Colonic mucosa (tissue), 4 donors: Measurements from ENCODE around the gene ADAMTSL3. TPM values are rescaled to one million over a fixed set of nuclear protein-coding genes. Genes with fewer than 3 reads are reported as not detected.
A peak's percentile ranks its signal among the peaks of the same experiment; 100 is the strongest.

ENCODE experiments used
- DNase-seq: peaks from one replicate; pipeline ENCODE4 v3.0.0-alpha.2; 2020
- H3K27ac ChIP-seq: fragments of 200-600 bp; one replicate; pipeline ENCODE4 v1.8.0; 2021
- H3K27me3 ChIP-seq: fragments of 200-600 bp; one replicate; pipeline ENCODE4 v1.8.0; 2021
- H3K36me3 ChIP-seq: fragments of 200-600 bp; one replicate; pipeline ENCODE4 v1.8.0; 2021
- H3K4me1 ChIP-seq: fragments of 200-600 bp; one replicate; pipeline ENCODE4 v1.8.0; 2021; ENCODE audit warnings: mild to moderate bottlenecking
- H3K4me3 ChIP-seq: fragments of 200-600 bp; one replicate; pipeline ENCODE4 v1.8.0; 2021
- H3K9ac ChIP-seq, 2 donors: one replicate each; pipeline ENCODE4 v1.7.0; 2013; ENCODE audit warnings: control low read depth in 2 of 2, low read depth in 2 of 2, low read length in 2 of 2
- H3K9me3 ChIP-seq: fragments of 200-600 bp; one replicate; pipeline ENCODE4 v1.8.0; 2021
- intact Hi-C: fragments of 100-400 bp; cut with DNase I; formaldehyde crosslinking; loops from one replicate; pipeline ENCODE4 v1.14.1; 2022
- total RNA-seq, 2 donors: library from RNA; stranded (reverse); fragmentation: NEBNext Ultra II Directional in 1 of 2; extraction: Animal tissue kit (Norgen Biotek cat#: 25700) in 1 of 2; gene quantifications; one replicate each; pipeline ENCODE4 v1.2.1, GENCODE V29; 2021
- TF ChIP-seq, protein P1 (sequence below): fragments of 200-600 bp; IDR thresholded peaks from one replicate; pipeline ENCODE4 v1.8.0; 2022; ENCODE audit warnings: antibody characterized with exemption, mild to moderate bottlenecking
- donor health status: healthy.
- donor health status: DM: no; HTN: no; CAD: no.
- donor health status: DM: no; HTN: no; CAD: no.

ADAMTSL3 gene
- total RNA-seq, 2 donors from 2014 or later: 0.72 to 4.8 TPM

DNA sequence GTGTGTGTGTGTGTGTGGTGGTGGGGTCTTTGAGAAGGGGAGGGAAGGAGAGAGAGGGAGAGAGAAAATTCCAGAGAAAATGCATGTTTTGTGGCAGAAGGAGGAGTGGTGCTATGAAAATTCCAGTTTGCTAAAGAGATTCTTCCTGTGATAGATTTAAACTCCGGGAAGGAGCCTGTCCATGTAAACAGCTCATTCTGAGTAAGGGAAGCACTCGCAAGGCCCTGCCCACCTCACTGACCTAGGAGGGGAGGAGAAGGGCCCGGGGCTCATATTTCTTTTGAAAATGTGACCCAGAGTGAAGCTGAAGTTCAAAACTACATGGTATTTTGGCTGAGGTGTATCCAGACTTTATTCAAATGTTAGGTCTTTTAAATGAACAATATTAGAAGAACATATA lies 41.3 kb downstream of the ADAMTSL3 start:
- no peaks in the 10 kb centered on the region for H3K27me3 ChIP-seq
- H3K4me1 ChIP-seq: no peaks in the 10 kb centered on the region
- H3K4me3 ChIP-seq: no peak overlapping the region
- no peaks in the 10 kb centered on the region for H3K36me3 ChIP-seq
- no peaks in the 10 kb centered on the region for H3K9me3 ChIP-seq
- TF ChIP-seq, protein P1, sequence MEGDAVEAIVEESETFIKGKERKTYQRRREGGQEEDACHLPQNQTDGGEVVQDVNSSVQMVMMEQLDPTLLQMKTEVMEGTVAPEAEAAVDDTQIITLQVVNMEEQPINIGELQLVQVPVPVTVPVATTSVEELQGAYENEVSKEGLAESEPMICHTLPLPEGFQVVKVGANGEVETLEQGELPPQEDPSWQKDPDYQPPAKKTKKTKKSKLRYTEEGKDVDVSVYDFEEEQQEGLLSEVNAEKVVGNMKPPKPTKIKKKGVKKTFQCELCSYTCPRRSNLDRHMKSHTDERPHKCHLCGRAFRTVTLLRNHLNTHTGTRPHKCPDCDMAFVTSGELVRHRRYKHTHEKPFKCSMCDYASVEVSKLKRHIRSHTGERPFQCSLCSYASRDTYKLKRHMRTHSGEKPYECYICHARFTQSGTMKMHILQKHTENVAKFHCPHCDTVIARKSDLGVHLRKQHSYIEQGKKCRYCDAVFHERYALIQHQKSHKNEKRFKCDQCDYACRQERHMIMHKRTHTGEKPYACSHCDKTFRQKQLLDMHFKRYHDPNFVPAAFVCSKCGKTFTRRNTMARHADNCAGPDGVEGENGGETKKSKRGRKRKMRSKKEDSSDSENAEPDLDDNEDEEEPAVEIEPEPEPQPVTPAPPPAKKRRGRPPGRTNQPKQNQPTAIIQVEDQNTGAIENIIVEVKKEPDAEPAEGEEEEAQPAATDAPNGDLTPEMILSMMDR: no peak
- H3K27ac ChIP-seq: no peak overlapping the region
- intact Hi-C loops: no loop called here
- no peak for DNase-seq
- H3K9ac ChIP-seq: no peak overlapping the region

DNA sequence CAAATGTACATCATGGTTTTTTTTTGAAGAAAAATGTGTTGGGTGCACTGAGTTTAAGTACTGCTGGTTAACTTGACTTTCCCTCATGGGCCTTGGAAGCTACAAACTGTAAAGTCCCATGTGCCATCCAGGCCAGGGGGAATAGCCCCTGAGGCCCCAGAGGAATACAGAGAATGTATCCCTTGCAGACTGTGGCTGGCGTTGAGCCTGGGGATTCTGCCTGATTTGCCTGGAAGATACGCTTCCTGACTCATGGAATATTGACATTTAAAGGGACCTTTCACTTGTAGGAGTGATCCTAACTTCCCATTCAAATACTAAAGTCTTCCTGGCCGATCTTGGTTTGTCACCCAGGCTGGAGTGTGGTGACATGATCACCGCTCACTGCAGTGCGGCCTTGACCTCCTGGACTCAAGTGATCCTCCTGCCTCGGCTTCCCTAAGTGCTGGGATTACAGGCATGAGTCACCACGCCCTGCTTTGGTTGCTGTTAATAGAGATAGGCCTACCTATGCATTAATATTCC lies 42.0 kb downstream of the ADAMTSL3 start:
- no peak for DNase-seq
- no peak overlapping the region for H3K27ac ChIP-seq
- intact Hi-C loops: no loop called here

GRCh38 chr15:83697716-83698115 lies 43.8 kb downstream of the ADAMTSL3 start:
- H3K4me1 ChIP-seq: no peaks in the 10 kb centered on the region
- H3K9me3 ChIP-seq: no peaks in the 10 kb centered on the region
- no peak overlapping the region for H3K4me3 ChIP-seq
- intact Hi-C loops: no loop called here
- H3K36me3 ChIP-seq: no peaks in the 10 kb centered on the region
- TF ChIP-seq, protein P1: no peak
- H3K9ac ChIP-seq: no peak overlapping the region
- DNase-seq: no peak
- H3K27me3 ChIP-seq: no peaks in the 10 kb centered on the region
- H3K27ac ChIP-seq: no peak overlapping the region

More for the DNA sequence above, 42.0 kb downstream of the ADAMTSL3 start:
- Histone ChIP-seq H3K4me3 (no peak overlapping the region), H3K9ac (no peak overlapping the region), H3K36me3 (no peaks in the 10 kb centered on the region), H3K9me3 (no peaks in the 10 kb centered on the region), H3K27me3 (no peaks in the 10 kb centered on the region), H3K4me1 (no peaks in the 10 kb centered on the region)
- TF ChIP-seq, protein P1: no peak

- DNase-seq: peak; percentile 41
- H3K4me1 ChIP-seq: no peaks in the 10 kb centered on the region
- no peak overlapping the region for H3K27ac ChIP-seq
Measured at GRCh38 chr15:83698294-83698693, 44.4 kb downstream of the ADAMTSL3 start.

DNA sequence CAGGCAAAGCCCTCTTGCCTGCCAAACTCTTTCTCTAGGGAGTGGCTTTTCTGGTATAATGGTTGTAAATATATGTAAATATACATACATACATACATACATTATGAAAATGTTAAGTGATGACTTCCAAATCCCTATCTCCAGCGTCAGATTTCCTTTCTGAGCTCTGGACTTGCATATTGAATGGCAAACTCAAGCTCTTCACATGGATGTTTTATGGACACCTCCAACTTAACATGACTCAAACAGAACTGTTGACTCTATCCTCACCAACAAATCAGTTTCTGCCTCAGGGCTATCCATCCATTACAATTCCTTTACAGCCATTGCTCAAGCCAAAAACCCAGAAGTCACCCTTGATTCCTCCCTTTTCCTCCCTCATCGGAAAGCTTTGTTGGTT lies 45.1 kb downstream of the ADAMTSL3 start:
- no peak for DNase-seq
- H3K9ac ChIP-seq: no peak overlapping the region
- H3K27ac ChIP-seq: no peak overlapping the region
- intact Hi-C loops: no loop called here
- TF ChIP-seq, protein P1: no peak
- H3K4me1 ChIP-seq: no peaks in the 10 kb centered on the region
- no peaks in the 10 kb centered on the region for H3K27me3 ChIP-seq
- no peaks in the 10 kb centered on the region for H3K36me3 ChIP-seq
- no peaks in the 10 kb centered on the region for H3K9me3 ChIP-seq
- no peak overlapping the region for H3K4me3 ChIP-seq

More at GRCh38 chr15:83698294-83698693, 44.4 kb downstream of the ADAMTSL3 start:
- TF ChIP-seq, protein P1: no peak
- intact Hi-C loops: no loop called here
- H3K4me3 ChIP-seq: no peak overlapping the region
- H3K9me3 ChIP-seq: no peaks in the 10 kb centered on the region
- no peaks in the 10 kb centered on the region for H3K27me3 ChIP-seq
- no peaks in the 10 kb centered on the region for H3K36me3 ChIP-seq
- no peak overlapping the region for H3K9ac ChIP-seq
